Measurements from ENCODE around the gene THSD7B. TPM values are rescaled to one million over a fixed set of nuclear protein-coding genes. Genes with fewer than 3 reads are reported as not detected.

THSD7B gene
- total and polyA plus RNA-seq, 9 of the 15 experiments (the other 6 are each of a cell fraction or from before 2014, with no cell fraction given): not detected

DNA sequence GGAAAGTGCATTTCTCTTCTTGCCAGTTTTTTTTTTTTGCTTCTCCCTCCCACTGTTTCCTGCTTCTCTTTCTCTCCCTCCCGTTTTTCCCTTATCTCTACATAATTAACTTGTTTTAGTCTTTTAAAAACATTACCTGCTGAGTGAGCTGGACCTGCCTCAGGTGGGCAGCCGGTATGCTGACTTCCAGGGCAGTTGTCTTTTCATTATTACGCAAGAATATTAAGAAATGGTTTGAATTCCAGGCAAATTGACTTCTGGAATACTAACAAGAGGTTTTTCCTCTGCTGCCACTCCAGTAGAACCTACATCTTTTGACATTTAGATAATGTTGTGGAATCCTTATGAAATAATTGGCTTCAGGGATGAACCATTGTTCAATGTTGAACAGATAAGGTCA is 161.8 kb downstream of the THSD7B start (continued):
- TF ChIP-seq, protein P1, sequence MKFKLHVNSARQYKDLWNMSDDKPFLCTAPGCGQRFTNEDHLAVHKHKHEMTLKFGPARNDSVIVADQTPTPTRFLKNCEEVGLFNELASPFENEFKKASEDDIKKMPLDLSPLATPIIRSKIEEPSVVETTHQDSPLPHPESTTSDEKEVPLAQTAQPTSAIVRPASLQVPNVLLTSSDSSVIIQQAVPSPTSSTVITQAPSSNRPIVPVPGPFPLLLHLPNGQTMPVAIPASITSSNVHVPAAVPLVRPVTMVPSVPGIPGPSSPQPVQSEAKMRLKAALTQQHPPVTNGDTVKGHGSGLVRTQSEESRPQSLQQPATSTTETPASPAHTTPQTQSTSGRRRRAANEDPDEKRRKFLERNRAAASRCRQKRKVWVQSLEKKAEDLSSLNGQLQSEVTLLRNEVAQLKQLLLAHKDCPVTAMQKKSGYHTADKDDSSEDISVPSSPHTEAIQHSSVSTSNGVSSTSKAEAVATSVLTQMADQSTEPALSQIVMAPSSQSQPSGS (CRISPR knock-in tag; IDR thresholded peaks at IDR 0.05): no peak
- no peak for TF ChIP-seq ZBTB8A (IDR thresholded peaks at IDR 0.05; ENCODE audit: partially characterized antibody)

DNA sequence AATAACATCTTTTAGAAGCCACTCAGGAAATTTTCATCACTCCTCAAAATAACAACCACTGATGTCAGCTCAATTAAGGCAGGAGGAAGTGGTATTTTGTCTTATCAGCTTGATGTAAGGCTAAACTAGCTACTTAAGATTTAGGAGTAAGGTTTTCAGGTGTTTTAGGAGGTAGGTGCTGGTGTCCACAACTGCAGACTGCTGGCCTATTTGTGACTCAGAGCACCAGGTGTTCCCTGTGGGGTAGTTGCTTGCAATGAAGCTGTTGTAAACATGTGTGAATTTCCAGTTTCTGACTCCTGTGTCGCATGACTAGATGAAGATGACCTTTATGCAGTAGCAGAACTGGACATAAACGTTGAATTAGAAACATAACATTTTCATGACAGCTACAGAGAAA is 164.2 kb downstream of the THSD7B start:
- no peak for TF ChIP-seq ASH1L (IDR thresholded peaks at IDR 0.05; ENCODE audit: borderline replicate concordance, low read depth, partially characterized antibody)
- no peak for TF ChIP-seq ZNF324 (CRISPR knock-in tag; IDR thresholded peaks at IDR 0.05)
- Histone ChIP-seq H3K27me3 (ENCODE audit: control insufficient read depth in 2 of 2, insufficient read depth in 2 of 2, low read length in 2 of 2) (no peaks in the 10 kb centered on the region), H3K9me1 (ENCODE audit: control insufficient read depth, insufficient read depth, low read length) (no peaks in the 10 kb centered on the region), H2AFZ (ENCODE audit: low read depth, low read length) (no peak overlapping the region), H3K4me2 (ENCODE audit: insufficient read depth, low read length) (no peak overlapping the region), H3K79me2 (ENCODE audit: control insufficient read depth, insufficient read depth, low read length) (no peaks in the 10 kb centered on the region), H3K27ac (ENCODE audit: extremely low read depth, low read depth, low read length) (no peak overlapping the region), H3K4me3 (no peak overlapping the region), H3K9ac (ENCODE audit: insufficient read depth in 1 of 2, low read depth in 2 of 2, low read length in 2 of 2) (no peak overlapping the region), H3K9me3 (replicated peaks; ENCODE audit: control insufficient read depth, insufficient read depth, low read depth, low read length) (peaks cover 2% of the 10 kb centered on the region; the same call in 1 of the 2 replicates), H4K20me1 (replicated peaks; ENCODE audit: control insufficient read depth, insufficient read depth, low read length) (no peaks in the 10 kb centered on the region), H3K4me1 (replicated peaks in 1 of 2; ENCODE audit: control insufficient read depth in 2 of 2, insufficient read depth in 2 of 2, low read length in 2 of 2) (no peaks in the 10 kb centered on the region), H3K36me3 (ENCODE audit: control insufficient read depth, insufficient read depth, low read length) (no peaks in the 10 kb centered on the region)
- ChIA-PET POLR2A (no interaction called here), CTCF (ENCODE audit: low intra/inter-chr PET ratio) (no interaction called here)
- intact Hi-C loops (cut with micrococcal nuclease): no loop called here
- WGBS (ENCODE audit: insufficient coverage, low coverage, missing lambda C conversion rate): 0% methylated on average over 2 of the region's 2 CpGs
- FAIRE-seq (no peak), ATAC-seq (no peak), DNase-seq (ENCODE audit: extremely low read depth in 1 of 4, low spot score in 3 of 4) (no peak)
- in situ Hi-C loops (cut with MboI): no loop called here
- BruUV-seq (replicated peaks): no TSS peak

All from K562 (cell line).